Natural killer cell (primary cell): Measurements from ENCODE around the gene CEP128. TPM values are rescaled to one million over a fixed set of nuclear protein-coding genes. Genes with fewer than 3 reads are reported as not detected.

Source experiments
- ATAC-seq, 3 donors: fragments of 150-1000 bp in 2 of 3; fragments of 200-7000 bp in 1 of 3; cut with Tn5 transposase; 1 replicate in 1 of 3; 2 replicates in 2 of 3; pipeline ENCODE4 v1.10.0; 2021; ENCODE audit warnings: mild to moderate bottlenecking in 2 of 3, moderate library complexity in 2 of 3
- DNase-seq, 2 donors: peaks; one replicate each; pipeline versions ENCODE4 v3.0.0 to v3.0.0-alpha.2; 2013 to 2021; ENCODE audit warnings: mixed read lengths in 1 of 2
- H3K27ac ChIP-seq: one replicate; pipeline ENCODE4 v1.5.1; 2013; ENCODE audit warnings: mild to moderate bottlenecking, low read length
- H3K27me3 ChIP-seq: one replicate; pipeline ENCODE4 v1.6.1; 2013; ENCODE audit warnings: low read length; ENCODE audit not compliant: control insufficient read depth, insufficient read depth
- H3K36me3 ChIP-seq: one replicate; pipeline ENCODE4 v1.6.1; 2013; ENCODE audit warnings: low read length; ENCODE audit not compliant: control insufficient read depth, insufficient read depth
- H3K4me1 ChIP-seq: one replicate; pipeline ENCODE4 v1.6.1; 2013; ENCODE audit warnings: low read length; ENCODE audit not compliant: control insufficient read depth, insufficient read depth
- H3K4me3 ChIP-seq: one replicate; pipeline ENCODE4 v1.5.1; 2013; ENCODE audit warnings: low read length
- H3K9me3 ChIP-seq: one replicate; pipeline ENCODE4 v1.6.1; 2013; ENCODE audit warnings: low read length; ENCODE audit not compliant: control insufficient read depth, insufficient read depth
- H3K27ac Mint-ChIP-seq, 2 donors: one replicate each; pipeline ENCODE4 v1.8.0; 2022; ENCODE audit warnings: mild to moderate bottlenecking in 2 of 2, mixed read lengths in 2 of 2, moderate library complexity in 1 of 2
- H3K27me3 Mint-ChIP-seq, 2 donors: one replicate each; pipeline ENCODE4 v1.8.0; 2022; ENCODE audit warnings: low read depth in 2 of 2, mixed read lengths in 2 of 2
- H3K36me3 Mint-ChIP-seq: one replicate; pipeline ENCODE4 v1.8.0; 2022; ENCODE audit warnings: mixed read lengths
- H3K4me1 Mint-ChIP-seq, 2 donors: one replicate each; pipeline ENCODE4 v1.8.0; 2022; ENCODE audit warnings: mixed read lengths in 2 of 2
- H3K4me3 Mint-ChIP-seq: one replicate; pipeline ENCODE4 v1.8.0; 2022; ENCODE audit warnings: mild to moderate bottlenecking, moderate library complexity, mixed read lengths
- H3K9me3 Mint-ChIP-seq, 2 donors: one replicate each; pipeline ENCODE4 v1.8.0; 2022; ENCODE audit warnings: mixed read lengths in 2 of 2
- CTCF ChIP-seq: fragments of 200-600 bp; IDR thresholded peaks from one replicate; pipeline ENCODE4 v1.8.0; 2022; ENCODE audit warnings: antibody characterized with exemption
- WGBS: methylation state at CpG from one replicate; pipeline ENCODE4 v1.1.7; 2013; ENCODE audit warnings: missing lambda C conversion rate; ENCODE audit not compliant: insufficient coverage; 5-methylcytosine and 5-hydroxymethylcytosine counted together
- intact Hi-C: fragments of 100-400 bp; cut with micrococcal nuclease; formaldehyde crosslinking; loops from one replicate; pipeline ENCODE4 v1.14.2; 2022
- total RNA-seq, 4 donors: library from RNA; stranded (reverse); fragments of 120-200 nt in 1 of 4; gene quantifications; one replicate each; pipeline versions ENCODE4 v1.2.3 to v1.2.4, GENCODE V29; 2013 to 2022

Gene CEP128
- total RNA-seq, 3 donors from 2014 or later (not counting 1 experiment from before 2014, with no cell fraction given), result 14.4 to 16.7 (median 15.6) TPM

GRCh38 chr14:80865565-80865964, 76.0 kb downstream of the CEP128 start:
- Histone ChIP-seq H3K36me3 (no peaks in the 10 kb centered on the region), H3K4me3 (no peak overlapping the region), H3K27me3 (no peaks in the 10 kb centered on the region), H3K9me3 (peaks cover 3% of the 10 kb centered on the region), H3K27ac (no peak overlapping the region), H3K4me1 (no peaks in the 10 kb centered on the region)
- no peak for TF ChIP-seq CTCF
- 100% methylated on average over 2 of the region's 2 CpGs for WGBS
- no peaks in the 10 kb centered on the region for H3K4me1 Mint-ChIP-seq
- peaks cover 34% of the 10 kb centered on the region for H3K36me3 Mint-ChIP-seq
- no peak for ATAC-seq
- H3K9me3 Mint-ChIP-seq, result peaks cover 5 to 25% of the 10 kb centered on the region in 2 donors
- no peak overlapping the region for H3K4me3 Mint-ChIP-seq
- DNase-seq, result no peak
- no peak overlapping the region for H3K27ac Mint-ChIP-seq
- intact Hi-C loops, result no loop called here
- no peaks in the 10 kb centered on the region for H3K27me3 Mint-ChIP-seq

GRCh38 chr14:80862983-80863382, 78.6 kb downstream of the CEP128 start:
- Mint-ChIP-seq H3K9me3 (peaks cover 0 to 7% of the 10 kb centered on the region in 2 donors), H3K4me1 (no peaks in the 10 kb centered on the region), H3K4me3 (no peak overlapping the region), H3K27ac (no peak overlapping the region), H3K36me3 (peaks cover 9% of the 10 kb centered on the region), H3K27me3 (no peaks in the 10 kb centered on the region)
- H3K4me3 ChIP-seq, result no peak overlapping the region
- H3K36me3 ChIP-seq, result no peaks in the 10 kb centered on the region
- H3K27me3 ChIP-seq, result no peaks in the 10 kb centered on the region
- H3K27ac ChIP-seq, result no peak overlapping the region
- intact Hi-C loops, result no loop called here
- ATAC-seq (no peak), DNase-seq (no peak)
- H3K9me3 ChIP-seq, result peaks cover 2% of the 10 kb centered on the region
- no peaks in the 10 kb centered on the region for H3K4me1 ChIP-seq
- 100% methylated on average over 1 of the region's 3 CpGs for WGBS
- TF ChIP-seq CTCF, result no peak

- DNase-seq (no peak), ATAC-seq (no peak)
- Histone ChIP-seq H3K27ac (no peak overlapping the region), H3K4me3 (no peak overlapping the region), H3K27me3 (no peaks in the 10 kb centered on the region), H3K4me1 (no peaks in the 10 kb centered on the region), H3K9me3 (no peaks in the 10 kb centered on the region), H3K36me3 (no peaks in the 10 kb centered on the region)
- intact Hi-C loops, result no loop called here
- peaks cover 0 to 3% of the 10 kb centered on the region in 2 donors for H3K9me3 Mint-ChIP-seq
- TF ChIP-seq CTCF, result no peak
- H3K27me3 Mint-ChIP-seq, result no peaks in the 10 kb centered on the region
- H3K4me3 Mint-ChIP-seq, result no peak overlapping the region
- H3K36me3 Mint-ChIP-seq, result peaks cover 5% of the 10 kb centered on the region
- H3K4me1 Mint-ChIP-seq, result no peaks in the 10 kb centered on the region
- H3K27ac Mint-ChIP-seq, result no peak overlapping the region
- WGBS, result 95% methylated on average over 5 of the region's 5 CpGs
These were observed 79.0 kb downstream of the CEP128 start for GRCh38 chr14:80862541-80862940.

GRCh38 chr14:80850197-80850814, 91.2 kb downstream of the CEP128 start:
- H3K4me1 Mint-ChIP-seq, result no peaks in the 10 kb centered on the region
- H3K27ac Mint-ChIP-seq, result no peak overlapping the region
- no peaks in the 10 kb centered on the region for H3K36me3 Mint-ChIP-seq
- H3K4me3 Mint-ChIP-seq, result no peak overlapping the region
- peak; percentile 57 for TF ChIP-seq CTCF
- Histone ChIP-seq H3K27me3 (no peaks in the 10 kb centered on the region), H3K4me3 (no peak overlapping the region), H3K9me3 (no peaks in the 10 kb centered on the region), H3K36me3 (no peaks in the 10 kb centered on the region), H3K27ac (no peak overlapping the region), H3K4me1 (no peaks in the 10 kb centered on the region)
- H3K27me3 Mint-ChIP-seq, result no peaks in the 10 kb centered on the region
- 13% methylated on average over 1 of the region's 4 CpGs for WGBS
- ATAC-seq (no peak), DNase-seq (peak in 1 of 2 donors; percentile 51)
- intact Hi-C loops, result no loop called here
- H3K9me3 Mint-ChIP-seq, result no peaks in the 10 kb centered on the region
